Upper lobe of left lung (tissue), 6 donors: Measurements from ENCODE around the gene CDS2. TPM values are rescaled to one million over a fixed set of nuclear protein-coding genes. Genes with fewer than 3 reads are reported as not detected.
A peak's percentile ranks its signal among the peaks of the same experiment; 100 is the strongest.

Source experiments
- ATAC-seq, 2 donors: fragments of 200-7000 bp; cut with Tn5 transposase; one replicate each; pipeline ENCODE4 v1.9.1; 2022; ENCODE audit warnings: mild to moderate bottlenecking in 2 of 2, moderate library complexity in 2 of 2; ENCODE audit not compliant: low FRiP score in 2 of 2
- DNase-seq, 2 donors: peaks; one replicate each; pipeline ENCODE4 v3.0.0-alpha.2; 2019 to 2020
- H3K27ac ChIP-seq, 4 donors: fragments of 200-600 bp; sonication (generic); one replicate each; pipeline ENCODE4 v1.5.1; 2016 to 2019
- H3K27me3 ChIP-seq, 4 donors: fragments of 200-600 bp; sonication (generic); one replicate each; pipeline ENCODE4 v1.5.1; 2017 to 2019
- H3K36me3 ChIP-seq, 4 donors: fragments of 200-600 bp; sonication (generic); one replicate each; pipeline ENCODE4 v1.5.1; 2016 to 2019
- H3K4me1 ChIP-seq, 4 donors: fragments of 200-600 bp; sonication (generic); one replicate each; pipeline ENCODE4 v1.5.1; 2018 to 2019
- H3K4me3 ChIP-seq, 4 donors: fragments of 200-600 bp; sonication (generic); one replicate each; pipeline ENCODE4 v1.5.1; 2017 to 2019; ENCODE audit warnings: mild to moderate bottlenecking in 2 of 4, moderate library complexity in 1 of 4
- H3K9me3 ChIP-seq, 4 donors: fragments of 200-600 bp; sonication (generic); one replicate each; pipeline ENCODE4 v1.5.1; 2018 to 2019
- CTCF ChIP-seq, 6 experiments: fragments of 450-650 bp in 4 of 6; fragments of 200-600 bp in 2 of 6; sonication (generic) in 2 of 6; IDR thresholded peaks; one replicate each; pipeline ENCODE4 v1.5.1; 2016 to 2019; ENCODE audit warnings: antibody characterized with exemption in 6 of 6
- EP300 ChIP-seq, 4 donors: sonication (generic); formaldehyde crosslinking; IDR thresholded peaks; one replicate each; pipeline ENCODE4 v1.5.1; 2017; ENCODE audit warnings: antibody characterized with exemption in 4 of 4, control low read depth in 2 of 4
- POLR2A ChIP-seq, 4 donors: fragments of 450-650 bp; IDR thresholded peaks; one replicate each; pipeline ENCODE4 v1.5.1; 2016 to 2017; ENCODE audit warnings: antibody characterized with exemption in 4 of 4, mild to moderate bottlenecking in 2 of 4
- POLR2AphosphoS5 ChIP-seq, 2 donors: sonication (generic); formaldehyde crosslinking; IDR thresholded peaks; one replicate each; pipeline ENCODE4 v1.5.1; 2017; ENCODE audit warnings: antibody characterized with exemption in 2 of 2
- WGBS, 2 donors: methylation state at CpG; one replicate each; pipeline ENCODE4 v1.1.5; 2017 to 2018; 5-methylcytosine and 5-hydroxymethylcytosine counted together
- total RNA-seq, 6 donors: library from RNA; depleted of rRNA in 4 of 6; stranded (reverse); fragments of >200 nt in 4 of 6; gene quantifications; one replicate each; pipeline versions ENCODE4 v1.1.0 to v1.2.1, GENCODE V29; 2016 to 2021
- donor health status: DM: no; HTN: no; CAD: no; lungs with moderate emphysema.
- donor health status: DM: no; HTN: yes; CAD: no; lungs with severe emphysema.

CDS2 gene
- total RNA-seq, 6 donors from 2014 or later, result 26.2 to 64.0 (median 40.6) TPM

- 88 to 92% methylated on average over 3 of the region's 3 CpGs for WGBS, 2 donors
- TF ChIP-seq POLR2A (IDR thresholded peaks at IDR 0.05) (no peak), CTCF (IDR thresholded peaks at IDR 0.05) (no peak), EP300 (IDR thresholded peaks at IDR 0.05) (no peak), POLR2AphosphoS5 (IDR thresholded peaks at IDR 0.05) (no peak)
- H3K27me3 ChIP-seq, result no peaks in the 10 kb centered on the region
- H3K27ac ChIP-seq, result no peak overlapping the region
- DNase-seq (no peak), ATAC-seq (no peak)
- peaks cover 5 to 19% (median 12%) of the 10 kb centered on the region in 4 donors for H3K4me1 ChIP-seq
- H3K9me3 ChIP-seq, result no peaks in the 10 kb centered on the region
- H3K36me3 ChIP-seq, result no peaks in the 10 kb centered on the region
- H3K4me3 ChIP-seq, result no peak overlapping the region
Observed at GRCh38 chr20:5088688-5089087, 38.1 kb upstream of the CDS2 start.

- peak in 1 of 2 donors; percentile 60 for DNase-seq
Observed at GRCh38 chr20:5090191-5090590, 36.6 kb upstream of the CDS2 start.

GRCh38 chr20:5091902-5092301 is 34.9 kb upstream of the CDS2 start:
- Histone ChIP-seq H3K4me1 (peaks cover 5 to 19% (median 11%) of the 10 kb centered on the region in 4 donors), H3K27ac (no peak overlapping the region), H3K27me3 (no peaks in the 10 kb centered on the region), H3K36me3 (peaks cover 0 to 10% (median 9%) of the 10 kb centered on the region in 4 donors), H3K4me3 (no peak overlapping the region), H3K9me3 (no peaks in the 10 kb centered on the region)
- ATAC-seq (no peak), DNase-seq (no peak)
- no peak for TF ChIP-seq POLR2AphosphoS5 (IDR thresholded peaks at IDR 0.05)
- TF ChIP-seq EP300 (IDR thresholded peaks at IDR 0.05), result no peak
- TF ChIP-seq CTCF (IDR thresholded peaks at IDR 0.05), result no peak
- no peak for TF ChIP-seq POLR2A (IDR thresholded peaks at IDR 0.05)
- WGBS, 2 donors, result 73 to 86% methylated on average over 6 of the region's 6 CpGs

More at GRCh38 chr20:5090191-5090590, 36.6 kb upstream of the CDS2 start:
- peak; percentile 65 to 79 for ATAC-seq
- Histone ChIP-seq H3K27me3 (no peaks in the 10 kb centered on the region), H3K4me3 (no peak overlapping the region), H3K4me1 (peaks cover 5 to 19% (median 11%) of the 10 kb centered on the region in 4 donors), H3K36me3 (no peaks in the 10 kb centered on the region), H3K27ac (peak overlapping the region; percentile 75 to 94 (median 80)), H3K9me3 (no peaks in the 10 kb centered on the region)
- WGBS, 2 donors, result 36 to 49% methylated on average over 4 of the region's 4 CpGs
- TF ChIP-seq EP300 (IDR thresholded peaks at IDR 0.05), result peak in 2 of 4 donors; percentile 72 to 81
- no peak for TF ChIP-seq CTCF (IDR thresholded peaks at IDR 0.05)
- TF ChIP-seq POLR2AphosphoS5 (IDR thresholded peaks at IDR 0.05), result peak; percentile 81 to 88
- TF ChIP-seq POLR2A (IDR thresholded peaks at IDR 0.05), result peak in 1 of 4 donors; percentile 46

- H3K27me3 ChIP-seq, result no peaks in the 10 kb centered on the region
- H3K36me3 ChIP-seq, result peaks cover 0 to 13% (median 9%) of the 10 kb centered on the region in 4 donors
- TF ChIP-seq CTCF (IDR thresholded peaks at IDR 0.05), result no peak
- TF ChIP-seq POLR2AphosphoS5 (IDR thresholded peaks at IDR 0.05), result no peak
- TF ChIP-seq EP300 (IDR thresholded peaks at IDR 0.05), result no peak
- TF ChIP-seq POLR2A (IDR thresholded peaks at IDR 0.05), result no peak
- H3K27ac ChIP-seq, result no peak overlapping the region
- H3K9me3 ChIP-seq, result no peaks in the 10 kb centered on the region
- H3K4me3 ChIP-seq, result no peak overlapping the region
- DNase-seq (no peak), ATAC-seq (no peak)
- H3K4me1 ChIP-seq, result peaks cover 5 to 19% (median 11%) of the 10 kb centered on the region in 4 donors
- 77% methylated on average over 4 of the region's 4 CpGs for WGBS, 2 donors
Observed at GRCh38 chr20:5092765-5093339, 34.0 kb upstream of the CDS2 start.

- ATAC-seq (no peak), DNase-seq (no peak)
- Histone ChIP-seq H3K36me3 (peaks cover 0 to 32% (median 12%) of the 10 kb centered on the region in 4 donors), H3K27me3 (no peaks in the 10 kb centered on the region), H3K27ac (no peak overlapping the region), H3K4me3 (no peak overlapping the region), H3K9me3 (no peaks in the 10 kb centered on the region), H3K4me1 (peaks cover 0 to 8% (median 4%) of the 10 kb centered on the region in 4 donors)
- WGBS, 2 donors, result 81 to 89% methylated on average over 3 of the region's 3 CpGs
- TF ChIP-seq CTCF (IDR thresholded peaks at IDR 0.05) (no peak), EP300 (IDR thresholded peaks at IDR 0.05) (no peak), POLR2A (IDR thresholded peaks at IDR 0.05) (no peak), POLR2AphosphoS5 (IDR thresholded peaks at IDR 0.05) (no peak)
Observed at GRCh38 chr20:5095454-5095853, 31.4 kb upstream of the CDS2 start.
